ENCODE measurements around the gene BABAM1. TPM values are rescaled to one million over a fixed set of nuclear protein-coding genes. Genes with fewer than 3 reads are reported as not detected.
A peak's percentile ranks its signal among the peaks of the same experiment; 100 is the strongest.

The BABAM1 gene
- total RNA-seq, 1 experiment from 2014 or later: 146 TPM

DNA sequence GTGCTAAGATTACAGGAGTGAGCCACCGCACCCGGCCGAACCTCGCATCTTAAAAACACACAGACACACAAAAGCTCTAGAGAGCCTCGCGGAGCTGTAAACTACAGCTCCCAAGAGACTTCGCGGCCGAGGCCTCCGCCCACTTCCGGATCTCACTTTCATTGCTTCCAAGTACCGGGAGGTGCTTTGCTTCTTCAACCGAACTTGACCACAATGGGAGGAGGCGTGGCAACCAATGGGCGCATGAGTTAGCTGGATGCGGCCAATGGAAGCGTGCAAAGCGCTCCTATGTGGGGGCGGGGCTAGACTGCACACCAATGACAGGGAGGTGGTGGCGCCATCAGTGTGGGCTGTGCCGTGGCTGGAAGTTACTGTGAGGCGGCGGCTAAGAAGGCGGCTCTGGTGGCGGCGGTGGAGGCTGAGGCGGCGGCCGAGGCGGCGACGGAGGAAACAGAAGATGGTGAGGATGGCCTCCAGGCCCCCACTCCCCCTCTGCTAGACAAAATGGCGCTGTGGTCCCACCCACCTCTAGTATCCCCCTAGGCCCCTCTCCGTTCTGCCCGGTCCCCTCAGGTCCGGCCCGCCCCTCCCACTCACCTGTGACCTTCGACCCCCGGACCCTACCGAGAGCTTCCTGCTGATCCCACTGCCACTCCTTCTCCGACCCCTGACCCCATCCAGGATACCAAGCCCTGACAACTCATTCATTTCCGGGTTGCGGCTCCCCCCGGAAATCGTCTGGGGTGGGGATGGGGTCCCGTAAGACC lies 42.1 kb downstream of the BABAM1 start, which contains the start of gene DDA1 (continued):
- TF ChIP-seq MXD4 (CRISPR knock-in tag; IDR thresholded peaks at IDR 0.05; ENCODE audit: borderline replicate concordance) (no peak), ZNF423 (CRISPR knock-in tag; IDR thresholded peaks at IDR 0.05) (no peak), SP1 (CRISPR knock-in tag; conservative IDR thresholded peaks at IDR 0.05) (peak; percentile 97), CREM (CRISPR knock-in tag; IDR thresholded peaks at IDR 0.05) (no peak), ETV6 (CRISPR knock-in tag; IDR thresholded peaks at IDR 0.05) (peak; percentile 28; the same call in 1 of the 2 replicates), ZNF671 (CRISPR knock-in tag; IDR thresholded peaks at IDR 0.05) (no peak), SMAD3 (CRISPR knock-in tag; IDR thresholded peaks at IDR 0.05; ENCODE audit: borderline replicate concordance) (no peak), RELA (CRISPR knock-in tag; IDR thresholded peaks at IDR 0.05; ENCODE audit: borderline replicate concordance) (no peak), NFYB (CRISPR knock-in tag; conservative IDR thresholded peaks at IDR 0.05; ENCODE audit: low read depth) (peak; percentile 100), NFE2L1 (CRISPR knock-in tag; IDR thresholded peaks at IDR 0.05) (no peak), GABPB1 (CRISPR knock-in tag; IDR thresholded peaks at IDR 0.05) (peak; percentile 61; the same call in 1 of the 2 replicates), JAZF1 (CRISPR knock-in tag; IDR thresholded peaks at IDR 0.05) (no peak), GTF2I (CRISPR knock-in tag; conservative IDR thresholded peaks at IDR 0.05) (no peak), ZNF263 (CRISPR knock-in tag; IDR thresholded peaks at IDR 0.05; ENCODE audit: low read depth) (no peak), TP53 (CRISPR knock-in tag; IDR thresholded peaks at IDR 0.05) (no peak), FOXK1 (CRISPR knock-in tag; IDR thresholded peaks at IDR 0.05) (peak; percentile 82), ZNF232 (CRISPR knock-in tag; IDR thresholded peaks at IDR 0.05) (no peak), NFATC4 (CRISPR knock-in tag; IDR thresholded peaks at IDR 0.05) (no peak)
- TF ChIP-seq, protein P1, sequence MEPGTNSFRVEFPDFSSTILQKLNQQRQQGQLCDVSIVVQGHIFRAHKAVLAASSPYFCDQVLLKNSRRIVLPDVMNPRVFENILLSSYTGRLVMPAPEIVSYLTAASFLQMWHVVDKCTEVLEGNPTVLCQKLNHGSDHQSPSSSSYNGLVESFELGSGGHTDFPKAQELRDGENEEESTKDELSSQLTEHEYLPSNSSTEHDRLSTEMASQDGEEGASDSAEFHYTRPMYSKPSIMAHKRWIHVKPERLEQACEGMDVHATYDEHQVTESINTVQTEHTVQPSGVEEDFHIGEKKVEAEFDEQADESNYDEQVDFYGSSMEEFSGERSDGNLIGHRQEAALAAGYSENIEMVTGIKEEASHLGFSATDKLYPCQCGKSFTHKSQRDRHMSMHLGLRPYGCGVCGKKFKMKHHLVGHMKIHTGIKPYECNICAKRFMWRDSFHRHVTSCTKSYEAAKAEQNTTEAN (CRISPR knock-in tag; IDR thresholded peaks at IDR 0.05): no peak
- TF ChIP-seq, protein P2, sequence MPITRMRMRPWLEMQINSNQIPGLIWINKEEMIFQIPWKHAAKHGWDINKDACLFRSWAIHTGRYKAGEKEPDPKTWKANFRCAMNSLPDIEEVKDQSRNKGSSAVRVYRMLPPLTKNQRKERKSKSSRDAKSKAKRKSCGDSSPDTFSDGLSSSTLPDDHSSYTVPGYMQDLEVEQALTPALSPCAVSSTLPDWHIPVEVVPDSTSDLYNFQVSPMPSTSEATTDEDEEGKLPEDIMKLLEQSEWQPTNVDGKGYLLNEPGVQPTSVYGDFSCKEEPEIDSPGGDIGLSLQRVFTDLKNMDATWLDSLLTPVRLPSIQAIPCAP (CRISPR knock-in tag; IDR thresholded peaks at IDR 0.05): no peak; the same call in 1 of the 2 replicates
- TF ChIP-seq, protein P3, sequence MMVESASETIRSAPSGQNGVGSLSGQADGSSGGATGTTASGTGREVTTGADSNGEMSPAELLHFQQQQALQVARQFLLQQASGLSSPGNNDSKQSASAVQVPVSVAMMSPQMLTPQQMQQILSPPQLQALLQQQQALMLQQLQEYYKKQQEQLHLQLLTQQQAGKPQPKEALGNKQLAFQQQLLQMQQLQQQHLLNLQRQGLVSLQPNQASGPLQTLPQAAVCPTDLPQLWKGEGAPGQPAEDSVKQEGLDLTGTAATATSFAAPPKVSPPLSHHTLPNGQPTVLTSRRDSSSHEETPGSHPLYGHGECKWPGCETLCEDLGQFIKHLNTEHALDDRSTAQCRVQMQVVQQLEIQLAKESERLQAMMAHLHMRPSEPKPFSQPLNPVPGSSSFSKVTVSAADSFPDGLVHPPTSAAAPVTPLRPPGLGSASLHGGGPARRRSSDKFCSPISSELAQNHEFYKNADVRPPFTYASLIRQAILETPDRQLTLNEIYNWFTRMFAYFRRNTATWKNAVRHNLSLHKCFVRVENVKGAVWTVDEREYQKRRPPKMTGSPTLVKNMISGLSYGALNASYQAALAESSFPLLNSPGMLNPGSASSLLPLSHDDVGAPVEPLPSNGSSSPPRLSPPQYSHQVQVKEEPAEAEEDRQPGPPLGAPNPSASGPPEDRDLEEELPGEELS (CRISPR knock-in tag; IDR thresholded peaks at IDR 0.05): 0 out of 2 replicates have a peak, but pooled peaks have one; percentile 33
- TF ChIP-seq, protein P4, sequence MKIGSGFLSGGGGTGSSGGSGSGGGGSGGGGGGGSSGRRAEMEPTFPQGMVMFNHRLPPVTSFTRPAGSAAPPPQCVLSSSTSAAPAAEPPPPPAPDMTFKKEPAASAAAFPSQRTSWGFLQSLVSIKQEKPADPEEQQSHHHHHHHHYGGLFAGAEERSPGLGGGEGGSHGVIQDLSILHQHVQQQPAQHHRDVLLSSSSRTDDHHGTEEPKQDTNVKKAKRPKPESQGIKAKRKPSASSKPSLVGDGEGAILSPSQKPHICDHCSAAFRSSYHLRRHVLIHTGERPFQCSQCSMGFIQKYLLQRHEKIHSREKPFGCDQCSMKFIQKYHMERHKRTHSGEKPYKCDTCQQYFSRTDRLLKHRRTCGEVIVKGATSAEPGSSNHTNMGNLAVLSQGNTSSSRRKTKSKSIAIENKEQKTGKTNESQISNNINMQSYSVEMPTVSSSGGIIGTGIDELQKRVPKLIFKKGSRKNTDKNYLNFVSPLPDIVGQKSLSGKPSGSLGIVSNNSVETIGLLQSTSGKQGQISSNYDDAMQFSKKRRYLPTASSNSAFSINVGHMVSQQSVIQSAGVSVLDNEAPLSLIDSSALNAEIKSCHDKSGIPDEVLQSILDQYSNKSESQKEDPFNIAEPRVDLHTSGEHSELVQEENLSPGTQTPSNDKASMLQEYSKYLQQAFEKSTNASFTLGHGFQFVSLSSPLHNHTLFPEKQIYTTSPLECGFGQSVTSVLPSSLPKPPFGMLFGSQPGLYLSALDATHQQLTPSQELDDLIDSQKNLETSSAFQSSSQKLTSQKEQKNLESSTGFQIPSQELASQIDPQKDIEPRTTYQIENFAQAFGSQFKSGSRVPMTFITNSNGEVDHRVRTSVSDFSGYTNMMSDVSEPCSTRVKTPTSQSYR (CRISPR knock-in tag; IDR thresholded peaks at IDR 0.05): no peak
- TF ChIP-seq, protein P5, sequence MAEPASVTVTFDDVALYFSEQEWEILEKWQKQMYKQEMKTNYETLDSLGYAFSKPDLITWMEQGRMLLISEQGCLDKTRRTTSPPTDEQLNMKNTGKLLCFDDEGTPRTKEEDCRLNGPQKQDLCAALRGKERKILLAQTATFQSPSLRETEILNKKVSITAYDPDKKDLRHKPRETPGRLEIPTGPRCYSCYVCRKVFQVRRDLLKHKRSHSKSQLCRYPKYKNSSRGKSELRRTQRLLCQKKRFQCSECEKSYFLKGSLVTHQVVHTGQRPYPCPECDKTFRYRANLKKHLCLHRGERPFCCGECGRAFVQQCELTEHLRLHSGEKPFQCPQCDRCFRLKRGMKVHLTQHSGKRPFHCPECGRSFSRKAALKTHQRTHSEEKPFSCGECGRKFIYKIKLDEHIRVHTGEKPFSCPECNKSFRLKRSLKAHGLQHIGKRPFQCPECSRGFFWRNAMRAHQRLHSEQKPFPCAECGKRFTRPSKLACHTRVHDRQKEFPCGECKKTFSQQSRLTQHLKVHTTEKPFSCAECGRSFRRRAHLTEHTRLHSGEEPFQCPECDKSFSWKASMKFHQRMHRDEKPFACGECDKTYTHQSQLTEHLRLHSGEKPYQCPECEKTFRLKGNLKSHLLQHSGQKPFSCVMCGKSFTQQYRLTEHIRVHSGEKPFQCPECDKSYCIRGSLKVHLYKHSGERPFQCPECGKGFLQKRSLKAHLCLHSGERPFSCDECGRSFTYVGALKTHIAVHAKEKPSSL (CRISPR knock-in tag; conservative IDR thresholded peaks at IDR 0.05): no peak
- TF ChIP-seq, protein P6, sequence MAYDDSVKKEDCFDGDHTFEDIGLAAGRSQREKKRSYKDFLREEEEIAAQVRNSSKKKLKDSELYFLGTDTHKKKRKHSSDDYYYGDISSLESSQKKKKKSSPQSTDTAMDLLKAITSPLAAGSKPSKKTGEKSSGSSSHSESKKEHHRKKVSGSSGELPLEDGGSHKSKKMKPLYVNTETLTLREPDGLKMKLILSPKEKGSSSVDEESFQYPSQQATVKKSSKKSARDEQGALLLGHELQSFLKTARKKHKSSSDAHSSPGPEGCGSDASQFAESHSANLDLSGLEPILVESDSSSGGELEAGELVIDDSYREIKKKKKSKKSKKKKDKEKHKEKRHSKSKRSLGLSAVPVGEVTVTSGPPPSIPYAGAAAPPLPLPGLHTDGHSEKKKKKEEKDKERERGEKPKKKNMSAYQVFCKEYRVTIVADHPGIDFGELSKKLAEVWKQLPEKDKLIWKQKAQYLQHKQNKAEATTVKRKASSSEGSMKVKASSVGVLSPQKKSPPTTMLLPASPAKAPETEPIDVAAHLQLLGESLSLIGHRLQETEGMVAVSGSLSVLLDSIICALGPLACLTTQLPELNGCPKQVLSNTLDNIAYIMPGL (CRISPR knock-in tag; IDR thresholded peaks at IDR 0.05): no peak
- TF ChIP-seq, protein P7, sequence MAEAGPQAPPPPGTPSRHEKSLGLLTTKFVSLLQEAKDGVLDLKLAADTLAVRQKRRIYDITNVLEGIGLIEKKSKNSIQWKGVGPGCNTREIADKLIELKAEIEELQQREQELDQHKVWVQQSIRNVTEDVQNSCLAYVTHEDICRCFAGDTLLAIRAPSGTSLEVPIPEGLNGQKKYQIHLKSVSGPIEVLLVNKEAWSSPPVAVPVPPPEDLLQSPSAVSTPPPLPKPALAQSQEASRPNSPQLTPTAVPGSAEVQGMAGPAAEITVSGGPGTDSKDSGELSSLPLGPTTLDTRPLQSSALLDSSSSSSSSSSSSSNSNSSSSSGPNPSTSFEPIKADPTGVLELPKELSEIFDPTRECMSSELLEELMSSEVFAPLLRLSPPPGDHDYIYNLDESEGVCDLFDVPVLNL (CRISPR knock-in tag; IDR thresholded peaks at IDR 0.05; ENCODE audit: borderline replicate concordance, low read depth): no peak
- TF ChIP-seq, protein P8, sequence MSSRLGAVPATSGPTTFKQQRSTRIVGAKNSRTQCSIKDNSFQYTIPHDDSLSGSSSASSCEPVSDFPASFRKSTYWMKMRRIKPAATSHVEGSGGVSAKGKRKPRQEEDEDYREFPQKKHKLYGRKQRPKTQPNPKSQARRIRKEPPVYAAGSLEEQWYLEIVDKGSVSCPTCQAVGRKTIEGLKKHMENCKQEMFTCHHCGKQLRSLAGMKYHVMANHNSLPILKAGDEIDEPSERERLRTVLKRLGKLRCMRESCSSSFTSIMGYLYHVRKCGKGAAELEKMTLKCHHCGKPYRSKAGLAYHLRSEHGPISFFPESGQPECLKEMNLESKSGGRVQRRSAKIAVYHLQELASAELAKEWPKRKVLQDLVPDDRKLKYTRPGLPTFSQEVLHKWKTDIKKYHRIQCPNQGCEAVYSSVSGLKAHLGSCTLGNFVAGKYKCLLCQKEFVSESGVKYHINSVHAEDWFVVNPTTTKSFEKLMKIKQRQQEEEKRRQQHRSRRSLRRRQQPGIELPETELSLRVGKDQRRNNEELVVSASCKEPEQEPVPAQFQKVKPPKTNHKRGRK (CRISPR knock-in tag; IDR thresholded peaks at IDR 0.05; ENCODE audit: borderline replicate concordance): no peak

Measured in WTC11 (cell line).